Parietal lobe (tissue), 2 donors: ENCODE results near the gene FAM83G. TPM values are rescaled to one million over a fixed set of nuclear protein-coding genes. Genes with fewer than 3 reads are reported as not detected.

Experiments used
- small RNA-seq: library from RNA; depleted of rRNA; stranded (forward); fragments of <200 nt; gene quantifications from one replicate; pipeline ENCODE3, GENCODE V24; 2014; ENCODE audit warnings: low replicate concordance
- total RNA-seq: library from RNA; depleted of rRNA; stranded (reverse); fragments of >200 nt; gene quantifications from one replicate; pipeline ENCODE4 v1.2.3, GENCODE V29; 2014

The FAM83G gene
- total RNA-seq, result 0.31 TPM

GRCh38 chr17:19004421-19005136 is at the start of gene FAM83G:
Gene FAM83G, minus strand, starts transcription at chr17:19004764. Its CDS starts 723 bp downstream, at chr17:19004041.

GRCh38 chr17:19046782-19047375 is 42.3 kb upstream of the FAM83G start, which contains the start of gene GRAP:
Gene GRAP, minus strand, starts transcription at chr17:19046957. Its CDS starts 31 bp downstream, at chr17:19046926.

GRCh38 chr17:18951941-18952842 is 52.4 kb downstream of the FAM83G start, which contains the start of gene SLC5A10:
Gene SLC5A10, plus strand, starts transcription at chr17:18952165. Its CDS starts 41 bp downstream, at chr17:18952206.

Small RNA genes within 50 kb of the gene (small RNA-seq; reads per million reads assigned to genes)
- gene AC090286.3 (not detected), gene RF00324 (not detected)

Other genes with a start within 250 kb of the FAM83G start
- 59.2 TPM for gene TVP23B, start 223.6 kb downstream of the FAM83G start, total RNA-seq
- 125 TPM for gene PRPSAP2, start 146.6 kb downstream of the FAM83G start, total RNA-seq
- gene SLC5A10, start 52.6 kb downstream of the FAM83G start, total RNA-seq, result not detected
- gene GRAP, start 42.2 kb upstream of the FAM83G start, total RNA-seq, result 2.8 TPM
- 5.0 TPM for gene GRAPL, start 122.8 kb upstream of the FAM83G start, total RNA-seq
- gene EPN2, start 232.6 kb upstream of the FAM83G start, total RNA-seq, result 92.0 TPM